Activated naive CD4-positive, alpha-beta T cell (primary cell): Measurements from ENCODE around the gene DPH1.
A peak's percentile ranks its signal among the peaks of the same experiment; 100 is the strongest.

ENCODE experiments used
- DNase-seq, 4 experiments: peaks; one replicate each; lab custom pipeline; 2025; lab: John Stamatoyannopoulos, UW

The DPH1 gene

DNA sequence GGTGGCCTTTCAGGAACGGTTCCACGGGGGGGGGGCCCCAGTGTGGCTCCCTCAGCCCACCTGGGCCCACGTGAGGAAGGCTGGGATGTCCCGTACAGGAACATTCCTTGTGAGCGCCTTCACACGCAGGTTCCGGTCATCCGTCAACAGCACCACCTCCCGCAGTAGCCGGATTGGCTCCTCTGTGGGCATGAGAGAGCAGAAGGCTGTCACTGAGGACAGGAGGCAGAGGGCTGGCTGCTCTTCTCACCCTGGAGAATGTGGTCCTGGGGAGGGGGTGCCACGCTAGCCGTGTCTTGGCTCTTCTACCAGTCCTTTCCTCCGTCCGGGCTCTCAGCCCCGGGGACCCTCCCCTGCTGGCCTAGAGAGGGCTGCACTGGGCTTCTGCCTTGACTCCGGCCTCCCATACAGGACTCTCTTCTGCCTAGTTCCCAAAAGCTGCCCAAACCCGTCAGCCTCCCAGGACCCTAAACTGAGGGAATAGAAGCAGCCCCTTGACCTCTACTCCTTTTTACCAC lies 31.5 kb downstream of the DPH1 start:
- no peak for DNase-seq

DNA sequence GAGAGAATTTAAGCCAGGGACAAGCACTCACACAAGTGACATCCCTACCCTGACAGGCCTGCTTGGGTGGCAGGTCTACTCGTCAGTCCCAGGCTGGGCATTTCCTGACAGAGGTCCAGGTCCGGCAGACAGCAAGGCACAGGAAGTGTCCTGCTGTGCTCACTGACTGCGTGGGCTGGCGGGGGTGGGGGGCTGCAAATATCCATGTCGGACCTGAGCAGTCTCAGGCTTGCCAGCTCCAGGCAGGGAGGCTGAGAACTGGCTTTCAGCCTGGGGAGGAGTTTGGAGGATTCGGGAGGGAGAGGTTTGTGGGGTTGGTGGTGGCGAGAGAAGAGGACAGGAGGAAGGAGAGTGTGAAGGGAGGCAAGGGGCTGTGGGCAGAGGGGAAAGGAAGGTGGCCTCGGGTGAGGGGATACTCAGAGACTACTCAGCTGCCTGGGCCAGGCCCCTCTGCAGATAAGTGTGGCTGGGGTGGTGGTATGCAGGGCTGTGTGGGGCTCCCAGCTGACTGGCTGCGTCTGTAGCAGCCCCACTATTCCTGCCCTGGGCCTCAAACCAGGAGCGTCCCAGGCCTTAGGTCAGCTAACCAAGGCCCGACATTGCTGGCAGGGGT lies 32.7 kb downstream of the DPH1 start:
- no peak for DNase-seq

DNA sequence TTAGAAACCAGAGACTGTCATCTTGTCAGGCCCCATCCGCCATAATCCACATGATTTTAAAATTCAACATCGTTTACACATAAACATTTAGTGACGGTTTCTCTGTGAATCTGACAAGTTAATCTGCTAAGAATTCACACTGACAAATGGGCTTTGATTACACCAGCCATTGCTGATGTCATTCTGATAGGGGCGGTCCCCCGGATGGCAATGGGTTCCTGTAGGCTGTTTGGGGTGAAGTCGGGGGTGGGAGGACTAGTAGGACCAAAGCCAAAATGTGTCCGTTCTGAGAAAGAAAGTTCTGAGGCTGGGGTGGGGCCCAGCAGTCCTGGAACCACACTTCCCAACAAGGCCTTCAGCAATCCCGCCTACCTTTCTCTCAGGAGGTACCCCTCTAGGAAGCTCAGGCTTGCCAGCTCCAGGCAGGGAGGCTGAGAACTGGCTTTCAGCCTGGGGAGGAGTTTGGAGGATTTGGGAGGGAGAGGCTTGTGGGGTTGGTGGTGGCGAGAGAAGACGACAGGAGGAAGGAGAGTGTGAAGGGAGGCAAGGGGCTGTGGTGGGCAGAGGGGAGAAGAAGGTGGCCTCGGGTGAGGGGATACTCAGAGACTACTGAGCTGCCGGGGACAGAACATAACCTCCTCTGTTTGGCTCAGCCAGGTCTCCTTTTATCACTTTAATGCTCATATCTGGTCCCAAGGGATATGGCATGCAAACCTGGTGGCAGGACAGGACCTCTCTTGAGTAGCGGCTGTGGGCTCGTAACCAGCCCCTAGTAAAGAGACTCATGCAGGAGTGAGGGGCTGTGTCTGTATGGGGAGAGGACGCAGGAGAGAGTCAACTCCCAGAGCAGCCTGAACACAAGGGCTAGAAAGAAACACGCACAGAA lies 33.6 kb downstream of the DPH1 start:
- no peak for DNase-seq

DNA sequence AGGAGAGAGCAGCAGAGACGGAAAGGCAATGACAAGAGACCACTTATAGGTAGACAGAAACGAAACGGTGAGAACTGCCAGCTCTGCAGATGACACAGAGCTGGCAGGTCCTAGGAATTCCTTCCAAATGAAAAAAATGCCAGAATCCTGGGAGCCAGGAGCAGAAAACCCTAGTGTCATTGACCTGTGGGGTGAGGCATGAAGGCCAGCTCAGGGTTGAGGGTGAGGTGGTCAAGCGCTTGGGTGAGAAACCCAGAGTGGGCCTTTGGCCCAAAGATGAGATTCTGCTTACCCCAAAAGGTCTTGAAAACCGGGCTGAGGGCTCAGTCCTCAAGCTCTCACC lies 34.2 kb downstream of the DPH1 start:
- DNase-seq = no peak

DNA sequence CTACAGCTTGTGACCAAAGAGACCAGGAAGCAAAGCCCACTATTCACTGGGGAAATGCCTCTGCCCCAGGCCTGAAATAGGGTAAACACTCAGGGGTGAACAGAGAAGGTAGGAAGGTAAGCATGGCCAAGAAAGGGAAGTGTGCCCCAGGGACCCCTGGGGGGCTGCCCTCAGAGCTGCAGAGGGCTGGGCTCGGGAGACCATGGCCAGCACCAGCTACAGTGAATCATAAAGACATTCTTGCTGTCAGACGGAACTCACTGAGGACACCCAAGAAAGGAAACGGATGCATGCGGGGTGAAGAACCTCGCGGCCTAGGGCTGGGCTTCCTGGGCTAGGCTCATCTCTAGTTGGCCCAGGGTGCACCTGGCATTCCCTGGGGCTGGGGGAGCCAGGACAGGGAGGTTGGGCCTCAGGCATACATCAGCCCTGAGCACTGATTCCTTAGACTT lies 34.6 kb downstream of the DPH1 start:
- no peak for DNase-seq

DNA sequence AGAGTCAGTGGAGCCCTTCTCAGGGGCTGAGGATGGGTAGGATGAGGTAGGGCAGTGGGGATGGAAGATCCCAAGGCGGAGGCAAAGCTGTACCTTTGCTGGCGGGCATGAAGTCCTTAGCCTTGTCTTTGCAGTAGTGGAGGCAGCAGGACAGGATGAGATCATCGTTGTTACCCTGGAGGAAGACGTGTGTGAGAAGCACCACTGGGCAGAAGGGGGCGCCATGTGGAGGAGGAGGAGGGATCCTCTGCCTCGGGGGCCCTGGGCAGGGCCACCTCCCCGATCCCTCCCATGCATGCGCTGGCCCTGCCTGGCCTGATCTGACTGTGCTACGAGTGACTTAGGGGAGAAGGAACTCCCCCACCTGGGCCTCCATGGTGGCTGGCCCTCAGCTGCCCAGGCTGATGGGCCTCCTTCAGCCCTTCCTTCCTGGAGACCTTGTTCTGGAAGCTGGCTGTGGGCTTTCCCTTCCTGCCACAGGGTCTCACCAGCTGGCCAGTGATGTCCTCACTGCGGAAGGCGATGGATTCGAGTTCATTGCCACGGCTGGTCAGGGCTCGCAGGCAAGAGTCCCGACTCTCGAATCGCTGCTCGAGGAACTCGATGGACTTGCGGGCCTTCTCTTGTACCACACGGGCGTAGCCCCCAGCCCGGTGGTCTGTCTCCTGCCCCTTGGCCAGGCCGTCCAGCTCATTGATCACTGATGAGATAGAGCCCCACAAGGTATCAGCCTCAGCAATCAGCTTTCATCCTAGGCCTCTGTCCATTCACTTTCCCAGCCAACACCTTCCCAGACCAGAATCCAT lies 35.2 kb downstream of the DPH1 start:
- peak in 2 of 4 experiments; percentile 38 to 40 for DNase-seq

DNA sequence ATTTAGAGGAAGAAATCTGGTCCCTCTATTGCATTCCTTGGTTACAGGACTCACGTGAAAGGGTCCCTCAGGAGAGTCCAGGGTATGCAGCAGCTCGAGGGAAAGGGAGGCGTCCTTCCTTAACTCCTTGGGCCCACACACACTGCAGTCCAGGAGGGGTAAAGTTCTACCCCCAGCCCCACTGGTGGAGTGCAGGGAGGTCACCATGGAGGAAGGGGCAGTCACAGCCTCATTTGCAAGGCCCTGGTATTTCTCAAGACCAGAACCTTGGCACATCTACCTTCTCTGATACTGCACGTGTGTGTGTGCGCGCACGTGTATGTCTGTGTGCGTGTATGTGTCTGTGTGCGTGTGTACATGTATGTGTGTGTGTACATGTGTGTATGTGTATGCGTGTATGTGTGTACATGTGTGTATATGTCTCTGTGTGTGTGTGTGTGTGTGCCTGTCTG lies 36.0 kb downstream of the DPH1 start:
- DNase-seq = no peak

DNA sequence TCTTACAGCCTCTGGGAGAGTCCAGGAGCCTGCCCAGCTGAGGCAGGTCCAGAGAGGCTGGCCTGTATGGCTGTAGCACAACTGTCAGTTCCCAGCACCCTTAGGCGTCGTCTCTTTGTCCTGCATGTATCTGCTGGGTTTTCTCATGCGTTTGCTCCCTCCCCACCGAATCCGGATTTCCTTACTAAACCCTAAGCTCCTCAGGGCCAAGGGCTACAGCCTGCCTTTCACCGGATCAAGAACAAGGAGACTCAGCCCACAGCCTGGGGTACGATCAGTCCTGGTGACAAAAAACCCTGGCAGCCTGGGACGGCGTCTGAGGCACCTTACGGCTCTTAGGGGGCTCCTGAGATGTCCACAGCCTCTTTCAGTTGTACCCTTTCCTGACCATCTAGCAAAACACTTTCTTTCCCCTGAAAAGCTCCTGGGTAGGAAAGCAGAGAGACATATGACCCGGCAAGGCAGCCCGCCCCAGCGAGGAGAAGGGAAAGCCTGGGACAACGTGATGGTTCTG lies 37.2 kb downstream of the DPH1 start:
- DNase-seq = no peak

DNA sequence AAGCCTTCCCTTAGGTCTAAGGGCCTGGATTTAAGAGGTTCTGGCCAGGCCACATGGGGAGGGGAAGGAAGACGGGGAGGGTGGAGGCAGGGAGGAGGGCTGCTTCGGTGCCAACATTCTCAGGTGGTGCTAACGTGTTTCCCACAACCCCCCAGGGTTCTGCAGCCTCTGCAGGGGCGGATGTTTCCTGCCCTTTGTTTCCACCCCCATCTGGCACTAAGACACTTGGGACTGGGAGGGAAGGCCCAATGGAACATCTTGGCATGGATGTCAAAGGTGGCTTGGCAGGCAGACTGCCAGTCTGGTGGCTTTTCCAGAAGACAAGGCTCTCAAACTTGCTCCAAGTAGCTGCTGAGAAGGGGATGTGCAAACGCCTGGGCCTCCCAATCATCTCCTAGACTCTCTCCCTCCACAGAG lies 37.7 kb downstream of the DPH1 start:
- no peak for DNase-seq

DNA sequence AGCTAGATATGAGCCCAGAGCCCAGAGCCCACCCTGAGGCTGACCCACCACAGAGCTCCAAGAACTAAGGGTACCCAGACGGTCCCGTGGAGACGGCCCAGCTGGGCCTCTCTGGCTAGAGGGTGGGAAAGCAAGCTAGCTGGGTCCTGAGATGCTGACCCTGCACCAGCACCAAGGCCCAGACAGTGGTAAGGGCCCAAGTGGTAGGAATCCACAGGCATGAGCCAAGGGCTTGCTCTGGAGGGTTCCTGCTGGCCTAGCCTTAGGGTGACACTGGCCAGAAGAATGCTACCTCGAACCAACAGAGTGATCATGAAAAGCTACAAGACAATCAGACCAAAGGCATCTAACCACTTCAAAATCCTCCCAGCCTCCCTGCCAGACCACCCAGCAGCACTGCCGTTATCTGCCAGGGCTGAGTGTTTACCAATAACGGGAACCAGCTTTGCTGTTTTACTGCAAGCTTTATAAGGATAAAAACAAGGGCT lies 38.1 kb downstream of the DPH1 start:
- no peak for DNase-seq

DNA sequence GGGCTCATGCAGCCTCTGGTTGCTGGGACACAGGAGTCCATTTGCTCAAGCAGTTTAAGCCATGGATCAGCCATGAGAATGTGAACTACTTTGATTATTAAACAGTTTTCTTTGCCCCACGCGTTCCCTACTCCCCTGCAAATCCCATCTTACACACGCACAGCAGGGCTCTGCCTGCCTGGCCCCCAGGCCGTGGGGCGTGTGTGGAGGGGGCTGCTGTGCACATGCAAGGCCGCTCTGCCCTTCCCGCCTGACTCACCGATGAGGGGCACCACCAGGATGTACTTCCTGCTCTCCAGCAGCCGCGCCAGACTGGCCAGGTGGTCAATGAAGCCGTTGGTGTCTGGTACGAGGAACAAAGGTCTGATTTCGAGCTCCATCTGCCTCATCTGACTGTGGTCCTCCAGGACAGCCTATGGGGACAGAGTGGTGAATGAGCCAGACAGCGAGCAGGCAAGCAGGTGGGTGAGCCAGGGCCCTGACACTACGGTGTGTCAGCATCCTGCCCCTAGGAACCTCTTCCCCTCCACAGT lies 38.6 kb downstream of the DPH1 start:
- no peak for DNase-seq

DNA sequence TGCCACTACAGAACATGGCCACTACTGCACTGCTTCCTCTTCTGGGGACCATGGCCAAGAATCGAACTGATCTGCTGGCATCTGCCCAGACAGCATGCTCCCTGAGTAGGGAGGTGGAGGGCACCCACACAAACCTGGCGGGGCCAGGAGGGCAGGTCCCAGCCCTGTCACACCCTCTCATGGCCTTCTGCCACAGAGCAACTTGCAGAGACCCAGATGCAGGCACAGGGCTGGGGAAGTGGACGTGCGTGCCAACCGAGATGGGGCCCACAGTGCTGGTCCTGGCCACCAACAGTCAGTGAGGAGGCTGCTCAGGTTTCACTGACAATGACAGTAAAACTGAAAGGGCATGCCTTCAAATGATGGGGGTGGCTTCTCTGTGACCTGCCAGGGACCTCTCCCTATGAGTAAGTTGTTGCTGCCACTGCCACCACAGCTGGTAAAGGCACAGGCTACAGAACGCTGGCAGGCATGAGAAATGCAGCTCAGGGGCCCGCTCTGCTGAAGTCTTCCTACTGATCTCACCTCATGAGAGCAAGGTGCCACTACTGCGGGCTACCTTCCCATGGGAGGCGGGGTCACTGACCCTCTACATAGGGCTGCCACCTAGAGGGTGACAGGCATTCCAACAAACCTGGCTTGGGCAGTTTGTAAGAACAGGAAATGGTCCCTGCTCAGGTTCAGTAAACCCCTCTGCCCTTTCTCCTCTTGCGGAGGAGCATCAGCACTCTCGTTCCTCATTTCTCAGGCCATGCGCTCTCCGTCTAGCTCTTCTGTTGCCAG lies 40.5 kb downstream of the DPH1 start:
- no peak for DNase-seq

DNA sequence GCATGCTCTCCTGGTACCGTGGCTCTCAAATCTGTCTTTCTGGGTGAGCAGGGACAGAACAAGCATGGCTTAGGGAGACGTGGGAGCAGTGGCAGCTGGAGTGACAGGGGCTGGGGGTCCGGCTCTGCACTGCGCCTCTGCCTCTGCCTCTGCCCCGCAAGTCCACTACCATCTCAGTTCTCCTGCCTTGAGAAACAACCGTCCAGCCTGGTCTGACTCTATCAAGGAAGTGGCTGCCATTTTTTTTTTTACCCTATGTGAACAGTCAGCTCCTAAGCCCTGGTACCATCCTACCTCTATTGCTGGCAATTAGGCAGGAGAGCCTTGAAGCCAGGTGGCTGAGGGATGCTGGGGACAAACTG lies 41.1 kb downstream of the DPH1 start:
- DNase-seq = no peak

DNA sequence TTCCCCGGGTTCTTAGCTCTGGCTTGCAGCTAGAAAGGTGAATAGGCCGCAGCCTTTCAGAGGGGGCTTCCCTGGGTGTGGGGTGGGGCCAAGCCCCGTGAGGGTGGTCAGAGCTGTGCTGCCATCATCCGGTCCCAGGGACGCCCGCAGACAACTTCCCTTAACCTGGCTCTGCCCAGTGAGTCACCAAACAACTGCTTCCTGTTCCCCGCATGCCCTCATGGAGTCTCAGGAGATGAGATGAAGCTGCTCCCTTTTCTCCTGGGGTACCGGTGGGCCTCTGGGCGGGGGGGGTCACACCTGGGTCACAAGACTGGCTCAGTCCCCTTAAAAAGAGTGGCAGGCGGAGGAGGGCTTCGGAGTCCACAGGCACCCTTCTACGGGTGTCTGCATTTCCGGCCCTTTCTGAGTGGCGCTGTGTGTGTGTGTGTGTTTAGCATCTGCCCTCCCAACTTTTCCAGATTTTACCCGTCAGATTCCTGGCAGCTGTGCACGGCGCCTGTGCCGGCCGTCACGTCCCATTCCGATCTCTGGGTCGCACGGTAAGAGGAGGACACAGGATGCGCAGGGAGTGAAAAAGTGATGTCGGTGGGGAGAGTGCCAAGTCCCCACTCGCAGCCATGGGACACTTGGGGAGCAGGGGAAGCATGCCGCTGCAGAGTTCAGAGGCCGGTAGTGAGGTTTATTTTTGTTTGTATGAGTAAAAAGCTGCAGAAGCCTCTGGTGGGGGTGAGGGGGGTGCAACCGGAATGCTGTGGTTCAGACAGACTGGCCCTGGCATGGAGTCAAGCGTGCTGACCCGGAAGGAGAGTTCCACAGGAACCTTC lies 41.7 kb downstream of the DPH1 start:
- DNase-seq = no peak

DNA sequence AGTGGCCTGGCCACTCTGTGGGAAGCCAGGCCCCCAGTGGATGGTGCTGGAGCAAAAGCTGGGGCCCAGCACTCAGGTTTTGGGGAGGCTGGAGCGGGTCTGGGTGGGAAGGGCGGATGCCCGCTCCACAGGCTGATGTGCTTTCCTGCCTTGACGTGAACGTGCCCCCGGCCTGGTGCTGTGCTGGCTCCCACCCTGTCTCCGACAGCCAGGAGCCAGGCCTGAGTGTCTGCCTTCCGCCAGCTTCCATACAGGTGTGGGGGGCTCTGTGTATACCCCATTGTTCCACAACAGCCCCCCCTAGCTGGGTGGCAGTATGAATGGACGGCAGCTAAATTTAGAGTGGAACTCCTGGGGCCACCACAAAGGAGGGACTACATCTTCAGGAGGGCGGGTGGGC lies 45.0 kb downstream of the DPH1 start:
- DNase-seq = no peak

DNA sequence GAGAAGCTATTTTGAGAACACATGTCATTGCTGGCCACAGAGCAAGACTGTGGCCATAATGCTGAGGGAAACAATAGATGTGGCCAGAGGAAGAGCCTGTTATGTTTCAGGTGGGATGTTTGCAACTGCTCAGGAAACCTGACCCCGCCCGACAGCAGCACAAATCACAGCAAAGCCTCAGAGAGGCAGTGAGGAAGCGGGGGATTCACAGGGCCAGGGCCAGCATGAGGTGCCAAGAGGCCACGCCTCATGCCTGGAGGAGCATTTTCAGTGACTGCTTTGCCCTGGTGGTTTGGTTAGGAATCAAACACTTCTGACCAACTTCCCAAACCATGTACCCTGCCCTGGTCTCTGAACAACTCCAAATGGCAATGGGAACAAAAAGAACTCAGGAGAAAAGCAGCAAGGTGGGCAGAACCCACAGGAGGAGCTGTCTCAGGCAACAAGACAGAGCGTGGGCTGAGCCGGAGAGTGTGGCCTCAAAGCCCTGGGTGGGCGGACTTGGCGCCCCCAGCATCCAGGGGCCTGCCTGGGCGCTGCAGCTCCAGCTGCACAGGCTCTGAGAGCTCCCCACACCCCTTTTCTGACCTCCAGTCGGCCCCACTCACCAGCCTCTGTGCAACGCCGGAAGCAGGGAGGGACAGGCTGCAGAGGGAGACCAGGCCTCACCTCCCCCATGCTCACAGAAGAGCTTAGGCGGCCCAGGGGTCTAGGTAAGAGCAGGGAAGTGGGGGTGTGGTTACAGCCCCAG lies 45.6 kb downstream of the DPH1 start:
- no peak for DNase-seq

DNA sequence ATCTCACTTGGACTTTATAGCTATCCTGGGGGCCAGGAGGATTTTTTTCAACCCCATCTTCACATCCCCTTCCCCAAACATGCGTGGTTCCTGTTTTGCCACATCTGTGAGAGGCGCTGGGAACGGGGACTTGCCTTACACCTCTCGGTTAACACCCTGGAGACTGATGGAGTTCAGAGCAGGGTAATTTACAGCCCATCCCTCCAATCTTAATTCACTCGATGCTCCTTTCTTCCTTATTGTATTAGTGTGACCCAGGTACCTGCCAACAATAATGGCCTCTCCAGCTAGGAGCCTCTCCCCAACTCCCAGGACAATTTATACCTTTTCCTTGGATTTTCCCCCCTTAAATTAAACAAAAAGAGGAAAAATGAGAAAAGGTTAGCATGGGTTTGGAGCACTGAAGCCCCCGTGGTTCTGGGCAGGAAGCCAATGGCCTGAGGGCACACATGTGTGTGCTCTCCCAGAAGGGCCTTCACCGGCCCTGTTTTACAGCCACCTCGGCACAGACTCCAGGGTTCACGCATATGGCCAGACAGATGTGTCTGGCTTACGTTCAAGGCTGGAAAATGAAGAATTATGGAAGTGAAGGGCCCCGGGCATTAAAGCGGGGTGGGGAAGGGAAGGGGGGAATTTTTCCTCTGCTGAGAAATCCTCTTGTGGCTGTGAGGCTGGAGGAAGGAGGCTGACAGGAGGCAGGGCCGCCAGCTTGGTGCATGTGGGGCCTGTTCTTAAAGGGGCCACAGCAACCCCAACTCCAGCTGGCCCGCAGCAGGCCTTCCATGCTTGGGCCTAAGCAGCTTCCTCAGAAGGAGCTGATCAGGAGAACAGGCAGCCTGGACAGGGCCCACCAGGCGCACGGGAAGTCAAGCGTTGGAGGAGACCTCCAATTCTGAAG lies 46.4 kb downstream of the DPH1 start:
- no peak for DNase-seq

DNA sequence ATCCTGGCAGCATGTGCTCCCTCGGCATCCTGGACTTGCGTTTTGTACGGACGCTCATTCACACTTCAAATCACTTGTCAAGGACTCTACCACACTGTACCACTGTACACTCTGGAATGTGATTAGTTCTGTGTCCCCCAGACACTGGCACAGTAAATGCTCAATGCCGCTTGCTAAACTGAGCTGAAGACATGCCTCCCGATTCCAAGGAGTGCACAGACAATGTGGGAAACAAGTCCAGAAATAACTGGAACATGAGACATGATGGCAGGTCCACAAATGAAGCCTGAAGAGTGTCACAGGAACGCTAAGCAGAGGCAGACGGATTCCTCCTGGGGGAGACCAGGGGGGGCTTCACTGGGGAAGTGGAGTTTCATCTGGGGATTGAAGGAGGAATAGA lies 47.1 kb downstream of the DPH1 start:
- no peak for DNase-seq
